NCI-H2029 (cell line): ENCODE data around the gene ZNF451.

Source experiments
- DNase-seq: peaks from one replicate; lab custom pipeline; 2025; lab: John Stamatoyannopoulos, UW

ZNF451 gene

DNA sequence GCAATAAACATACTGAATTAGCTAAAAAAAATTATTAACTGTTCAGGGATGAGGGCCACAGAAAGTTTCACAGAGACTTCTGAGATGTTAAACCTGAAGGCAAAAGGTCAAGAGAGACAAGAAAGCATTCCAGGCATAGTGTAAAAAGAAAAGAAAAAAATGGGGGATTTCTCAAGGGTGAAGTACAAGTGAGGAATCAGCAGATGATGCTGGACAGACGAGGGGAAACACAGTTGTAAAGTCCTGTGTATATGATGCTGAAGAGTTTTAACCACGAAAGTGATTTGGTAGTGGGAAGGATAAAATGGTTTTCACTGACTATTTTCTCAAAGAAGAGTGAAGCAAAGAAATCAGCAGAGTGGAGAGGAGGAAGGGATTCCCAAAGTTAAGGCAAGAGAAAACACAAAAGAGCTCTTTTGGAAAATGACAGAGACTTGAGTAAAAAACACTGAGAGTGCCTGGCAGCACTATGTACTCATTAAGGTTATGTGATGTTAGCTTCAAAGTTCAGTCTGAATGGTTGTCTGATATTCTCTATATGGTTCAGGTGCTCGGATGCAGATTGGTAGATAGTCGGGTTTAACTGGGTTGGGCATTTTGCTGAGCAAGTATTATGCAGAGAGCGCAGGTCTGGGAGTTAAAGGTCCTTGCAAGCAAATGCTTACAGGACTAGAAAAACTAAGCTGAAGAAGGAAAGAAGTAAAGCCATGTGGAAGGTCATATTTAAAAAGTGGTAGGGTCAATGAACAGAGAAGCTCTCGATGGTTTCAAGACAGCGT lies 115.8 kb downstream of the ZNF451 start:
- no peak for DNase-seq

DNA sequence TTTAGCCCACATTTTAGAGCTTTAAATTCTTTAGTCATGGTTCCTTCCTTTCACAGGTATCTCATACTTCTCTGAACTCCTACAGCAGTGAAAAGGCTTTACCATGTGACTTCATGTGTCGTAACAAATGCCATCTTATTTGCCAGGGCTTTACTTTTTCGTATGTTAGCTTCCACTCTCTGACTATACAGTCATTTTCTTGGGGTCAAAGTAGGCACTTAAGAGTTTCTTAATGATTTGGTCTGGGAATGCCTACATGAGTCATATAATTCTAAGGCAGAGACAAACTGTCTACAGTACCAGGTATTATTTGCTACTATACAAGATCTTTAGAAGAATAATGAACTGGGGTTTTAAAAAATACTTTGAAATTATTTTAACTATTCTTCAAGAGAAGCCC lies 117.2 kb downstream of the ZNF451 start:
- no peak for DNase-seq

DNA sequence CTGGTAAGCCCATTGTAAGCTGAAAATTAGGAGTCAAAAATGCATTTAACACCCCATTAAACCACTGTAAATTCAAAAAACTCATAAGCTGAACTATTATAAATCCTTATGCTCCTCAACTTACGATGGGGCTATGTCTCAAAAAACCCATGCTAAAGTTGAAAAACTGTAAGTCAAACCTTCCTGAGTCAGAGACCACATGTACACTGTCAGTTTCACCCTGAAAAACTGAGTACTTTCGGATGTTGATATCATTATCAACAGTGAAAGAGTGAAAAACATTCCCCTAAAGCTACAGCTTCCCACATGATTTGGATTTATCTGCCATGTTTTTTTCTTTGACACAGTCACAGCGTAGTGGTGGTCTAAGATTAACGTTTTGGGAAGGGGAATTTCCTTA lies 117.9 kb downstream of the ZNF451 start:
- DNase-seq = no peak

DNA sequence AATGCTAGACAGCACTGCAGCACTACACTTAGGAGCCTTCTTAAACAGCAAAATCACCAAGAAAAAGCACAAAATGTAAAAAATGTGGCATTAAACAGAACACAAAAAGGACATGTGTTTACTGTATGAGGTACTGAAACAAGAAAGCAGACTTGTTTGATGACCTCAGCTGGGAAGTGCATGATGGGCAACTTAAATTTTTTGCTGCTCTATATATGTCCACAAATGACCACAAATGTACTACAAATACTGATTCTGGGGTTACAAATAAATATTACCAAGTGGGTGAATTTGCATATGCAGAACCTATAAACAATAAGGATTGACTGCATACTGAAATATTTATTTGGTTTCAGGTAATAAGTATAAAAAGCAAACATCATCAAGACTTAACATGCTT lies 119.0 kb downstream of the ZNF451 start:
- DNase-seq = no peak

DNA sequence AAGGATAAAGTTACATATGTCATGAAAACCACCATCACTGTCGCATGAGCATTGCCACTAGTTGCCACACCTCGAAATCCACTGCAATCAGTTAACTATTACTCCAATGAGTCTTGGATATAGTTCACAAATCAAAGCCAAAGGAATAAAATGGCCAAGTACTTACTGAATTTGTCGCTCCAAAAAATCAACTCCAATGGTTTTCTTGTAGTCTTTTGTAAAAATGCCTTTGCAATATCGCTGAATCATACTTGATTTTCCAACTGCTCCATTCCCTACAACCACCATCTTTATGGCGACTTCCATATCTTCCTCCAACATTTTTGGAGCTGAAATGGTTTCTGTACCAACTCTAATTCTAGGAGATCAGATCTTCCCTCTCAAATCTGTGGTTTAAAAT lies 120.1 kb downstream of the ZNF451 start:
- DNase-seq = no peak

DNA sequence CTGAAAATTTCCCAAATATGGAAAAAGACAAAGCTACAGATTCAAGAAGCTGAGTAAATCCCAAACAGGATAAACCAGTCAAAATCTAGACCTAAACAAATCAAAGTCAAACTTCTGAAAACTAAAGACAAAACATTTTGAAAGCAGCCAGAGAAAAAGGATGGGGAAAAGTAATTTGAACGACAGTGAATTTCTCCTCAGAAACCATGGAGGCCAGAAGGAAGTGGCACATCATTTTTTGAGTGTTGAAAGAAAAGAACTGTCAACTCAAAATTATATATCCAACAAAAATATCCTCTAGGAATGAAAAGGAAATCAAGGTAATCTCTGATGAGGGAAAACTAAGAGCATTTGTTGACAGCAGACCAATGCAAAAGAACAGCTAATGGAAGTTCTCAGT lies 125.3 kb downstream of the ZNF451 start:
- DNase-seq = no peak

DNA sequence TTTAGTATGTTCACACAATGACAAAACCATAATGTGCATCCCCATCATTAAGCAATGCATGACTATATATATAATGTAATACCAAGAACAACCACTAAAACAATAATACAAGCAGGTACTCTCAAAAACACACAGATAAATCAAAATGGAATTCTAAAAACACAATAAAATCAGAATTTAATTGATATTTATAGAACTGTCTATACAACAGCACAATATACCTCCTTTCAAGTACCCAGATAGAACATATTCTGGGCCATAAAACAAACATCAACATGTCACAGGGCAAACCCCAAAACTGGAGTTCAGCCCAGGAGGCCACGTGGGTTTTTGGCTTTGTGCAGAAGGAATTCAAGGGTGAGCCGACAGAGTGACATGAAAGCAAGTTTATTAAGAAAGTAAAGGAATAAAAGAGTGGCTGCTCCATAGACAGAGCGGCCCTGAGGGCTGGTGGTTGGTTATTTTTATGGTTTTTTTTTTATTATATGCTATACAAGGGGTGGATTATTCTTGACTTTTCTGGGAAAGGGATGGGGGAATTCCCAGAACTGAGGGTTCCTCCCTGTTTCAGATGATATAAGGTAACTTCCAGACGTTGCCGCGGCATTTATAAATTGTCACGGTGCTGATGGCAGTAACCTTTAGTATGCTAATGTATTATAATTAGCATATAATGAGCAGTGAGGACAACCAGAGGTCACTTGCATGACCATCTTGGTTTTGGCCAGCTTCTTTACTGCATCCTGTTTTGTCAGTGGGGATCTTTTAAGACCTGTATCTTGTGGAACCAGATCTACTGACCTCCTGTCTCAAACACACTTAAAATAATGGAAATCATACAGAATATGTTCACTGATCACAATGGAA lies 126.5 kb downstream of the ZNF451 start:
- DNase-seq = no peak

DNA sequence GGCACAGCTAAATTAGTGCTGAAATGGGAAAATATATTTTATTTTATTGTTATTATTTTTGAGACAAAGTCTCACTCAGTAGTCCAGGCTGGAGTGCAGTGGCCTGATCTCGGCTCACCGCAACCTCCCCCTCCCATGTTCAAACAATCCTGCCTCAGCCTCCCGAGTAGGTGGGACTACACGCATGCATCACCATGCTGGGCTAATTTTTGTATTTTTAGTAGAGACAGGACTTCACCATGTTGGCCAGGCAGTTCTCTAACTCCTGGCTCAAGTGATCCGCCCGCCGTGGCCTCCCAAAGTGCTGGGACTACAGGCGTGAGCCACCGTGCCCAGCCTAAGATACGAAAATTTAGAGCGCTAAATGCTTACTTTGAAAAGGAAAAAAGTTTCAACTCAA lies 127.3 kb downstream of the ZNF451 start:
- no peak for DNase-seq
